Pancreas (tissue), 10 donors: ENCODE data around the gene PFDN2. TPM values are rescaled to one million over a fixed set of nuclear protein-coding genes. Genes with fewer than 3 reads are reported as not detected.
A peak's percentile ranks its signal among the peaks of the same experiment; 100 is the strongest.
"Not testable (repeated sequence)": the region's sequence is repeated elsewhere in the genome, so short reads cannot be mapped to it uniquely, and the experiment has no call there.

ENCODE experiments used
- ATAC-seq, 4 donors: fragments of 200-7000 bp; cut with Tn5 transposase; one replicate each; pipeline versions ENCODE4 v1.8.0 to v1.9.1; 2020; ENCODE audit warnings: mild to moderate bottlenecking in 4 of 4, moderate library complexity in 4 of 4
- DNase-seq, 6 donors: peaks; one replicate each; pipeline ENCODE4 v3.0.0-alpha.2; 2020
- FAIRE-seq: peaks from 2 replicates; lab custom pipeline; 2012; peaks lifted over from hg19 to GRCh38; lab: Jason Lieb, UNC
- H3K27ac ChIP-seq, 4 donors: fragments of 200-600 bp; sonication (generic); 1 replicate in 3 of 4; 2 replicates in 1 of 4; pipeline versions ENCODE4 v1.5.0 to v1.8.0; 2020
- H3K27me3 ChIP-seq, 4 donors: fragments of 200-600 bp; one replicate each; pipeline ENCODE4 v1.8.0; 2021
- H3K36me3 ChIP-seq, 3 donors: fragments of 200-600 bp; sonication (generic) in 1 of 3; one replicate each; pipeline versions ENCODE4 v1.5.0 to v1.8.0; 2020 to 2021
- H3K4me1 ChIP-seq, 3 donors: fragments of 200-600 bp; one replicate each; pipeline ENCODE4 v1.8.0; 2021
- H3K4me3 ChIP-seq, 4 donors: fragments of 200-600 bp; sonication (generic) in 2 of 4; one replicate each; pipeline versions ENCODE4 v1.5.0 to v1.8.0; 2020 to 2021
- H3K9me3 ChIP-seq, 4 donors: fragments of 200-600 bp; one replicate each; pipeline ENCODE4 v1.8.0; 2021
- CTCF ChIP-seq, 4 donors: fragments of 200-600 bp; sonication (generic) in 3 of 4; IDR thresholded peaks; one replicate each; pipeline versions ENCODE4 v1.5.0 to v1.8.0; 2021; ENCODE audit warnings: antibody characterized with exemption in 4 of 4
- WGBS, 2 donors: extraction: QIAGEN DNeasy Blood & Tissue Kit; methylation state at CpG; one replicate each; pipeline ENCODE4 v1.1.7; 2013; 5-methylcytosine and 5-hydroxymethylcytosine counted together
- intact Hi-C, 3 donors: fragments of 100-400 bp; cut with DNase I; formaldehyde crosslinking; loops; one replicate each; pipeline versions ENCODE4 v1.11.1 to v1.14.2; 2022
- polyA plus RNA-seq, 2 donors: library from polyadenylated mRNA; stranded (reverse); fragments of 200-250 nt; gene quantifications; one replicate each; pipeline ENCODE4 v1.2.3, GENCODE V29; 2013
- total RNA-seq, 6 donors: library from RNA; stranded (reverse); fragmentation: NEBNext Ultra II Directional in 4 of 6; extraction: Animal tissue kit (Norgen Biotek cat#: 25700) in 4 of 6; gene quantifications; one replicate each; pipeline versions ENCODE4 v1.2.1 to v1.2.4, GENCODE V29; 2021 to 2023
- donor health status: healthy with polysubstance abuse.
- donor health status: DM: no; HTN: no; CAD: no; lungs with moderate emphysema.
- donor health status: DM: no; HTN: no; CAD: no.
- donor health status: control.
- donor health status: control.
- donor health status: Bipolar disorder and iron deficiency.
- donor health status: DM: yes; HTN: yes; CAD: no.
- donor health status: DM: no; HTN: no; CAD: no.
- donor health status: DM: no; HTN: no; CAD: no.
- donor health status: DM: yes; HTN: yes; CAD: no.

Gene PFDN2
- total and polyA plus RNA-seq, 8 donors = 9.8 to 91.6 (median 18.7) TPM

- intact Hi-C loops = no loop called here
- ATAC-seq = no peak
- WGBS, 2 donors = 87 to 98% methylated on average over 3 of the region's 3 CpGs
- Histone ChIP-seq H3K9me3 (no peaks in the 10 kb centered on the region), H3K27ac (peak overlapping the region in 2 of 4 donors; percentile 19 to 82), H3K4me1 (peaks cover 21 to 30% (median 24%) of the 10 kb centered on the region in 3 donors), H3K27me3 (no peaks in the 10 kb centered on the region), H3K4me3 (no peak overlapping the region), H3K36me3 (peaks cover 0 to 44% (median 21%) of the 10 kb centered on the region in 3 donors)
- no peak for TF ChIP-seq CTCF (IDR thresholded peaks at IDR 0.05)
- FAIRE-seq = no peak
- no peak for DNase-seq
Observed at GRCh38 chr1:161121042-161121650, 3.3 kb upstream of the PFDN2 start.

- intact Hi-C loops = no loop called here
- peaks cover 30 to 33% (median 31%) of the 10 kb centered on the region in 3 donors for H3K4me1 ChIP-seq
- peak; percentile 60 to 72 (median 70) for ATAC-seq
Observed at GRCh38 chr1:161119092-161119903, 1.5 kb upstream of the PFDN2 start.

GRCh38 chr1:161115961-161116360, 1.9 kb downstream of the PFDN2 start:
- ATAC-seq, FAIRE-seq, intact Hi-C loops, H3K4me3 ChIP-seq, H3K27ac ChIP-seq, H3K9me3 ChIP-seq, DNase-seq, H3K36me3 ChIP-seq, H3K27me3 ChIP-seq: not testable (repeated sequence)
- WGBS, 2 donors = 84 to 87% methylated on average over 6 of the region's 6 CpGs
- peaks cover 38 to 43% (median 42%) of the 10 kb centered on the region in 3 donors for H3K4me1 ChIP-seq

More at GRCh38 chr1:161119092-161119903, 1.5 kb upstream of the PFDN2 start:
- DNase-seq = peak; percentile 61 to 82 (median 76)
- peak overlapping the region in 3 of 4 donors; percentile 60 to 97 (median 96) for H3K4me3 ChIP-seq
- peaks cover 0 to 33% (median 21%) of the 10 kb centered on the region in 3 donors for H3K36me3 ChIP-seq
- peak in 2 of 4 donors; percentile 12 to 13 for TF ChIP-seq CTCF (IDR thresholded peaks at IDR 0.05)
- no peaks in the 10 kb centered on the region for H3K9me3 ChIP-seq
- FAIRE-seq = no peak
- H3K27me3 ChIP-seq = no peaks in the 10 kb centered on the region
- H3K27ac ChIP-seq = peak overlapping the region; percentile 77 to 95 (median 86)
- WGBS, 2 donors = 15% methylated on average over 10 of the region's 10 CpGs

- DNase-seq (no peak), ATAC-seq (no peak), FAIRE-seq (no peak)
- no peak overlapping the region for H3K27ac ChIP-seq
- no peaks in the 10 kb centered on the region for H3K36me3 ChIP-seq
- intact Hi-C loops = no loop called here
- 88 to 90% methylated on average over 12 of the region's 12 CpGs for WGBS, 2 donors
- H3K4me1 ChIP-seq = peaks cover 34 to 42% (median 36%) of the 10 kb centered on the region in 3 donors
- no peak for TF ChIP-seq CTCF (IDR thresholded peaks at IDR 0.05)
- no peaks in the 10 kb centered on the region for H3K9me3 ChIP-seq
- H3K27me3 ChIP-seq = no peaks in the 10 kb centered on the region
- H3K4me3 ChIP-seq = no peak overlapping the region
Observed at GRCh38 chr1:161115132-161115711, 2.6 kb downstream of the PFDN2 start.

- H3K4me3 ChIP-seq = no peak overlapping the region
- no peak for ATAC-seq
- H3K4me1 ChIP-seq = peaks cover 28 to 36% (median 30%) of the 10 kb centered on the region in 3 donors
- no peaks in the 10 kb centered on the region for H3K36me3 ChIP-seq
- no peaks in the 10 kb centered on the region for H3K27me3 ChIP-seq
- no peak for TF ChIP-seq CTCF (IDR thresholded peaks at IDR 0.05)
- H3K27ac ChIP-seq = no peak overlapping the region
- intact Hi-C loops = no loop called here
- FAIRE-seq = no peak
- H3K9me3 ChIP-seq = no peaks in the 10 kb centered on the region
- no peak for DNase-seq
- WGBS, 2 donors = 71 to 83% methylated on average over 2 of the region's 2 CpGs
Observed at GRCh38 chr1:161114556-161114955, 3.3 kb downstream of the PFDN2 start.
